ENCODE data around the gene WAC.

Gene WAC

GRCh38 chr10:28578454-28578853 lies 45.5 kb downstream of the WAC start:
- ChIA-PET POLR2A (no interaction called here), CTCF (no interaction called here)
- no peak overlapping the region for H3K4me3 ChIP-seq (ENCODE audit: low read depth, low read length)
- TF ChIP-seq CTCF (IDR thresholded peaks at IDR 0.05; ENCODE audit: insufficient read depth, low read length, missing control alignments), result no peak
- no peak for DNase-seq (ENCODE audit: low read depth, low spot score)

GRCh38 chr10:28580825-28581224 lies 47.9 kb downstream of the WAC start:
- no peak for DNase-seq (ENCODE audit: low read depth, low spot score)
- TF ChIP-seq CTCF (IDR thresholded peaks at IDR 0.05; ENCODE audit: insufficient read depth, low read length, missing control alignments), result no peak
- ChIA-PET POLR2A (no interaction called here), CTCF (interaction anchor here (1.2 kb wide), 1 partner anchor 9 kb away, joined by 3 read pairs; no protein-coding TSS in a partner anchor)
- H3K4me3 ChIP-seq (ENCODE audit: low read depth, low read length), result no peak overlapping the region

GRCh38 chr10:28581916-28582315 lies 49.0 kb downstream of the WAC start:
- no peak for DNase-seq (ENCODE audit: low read depth, low spot score)
- ChIA-PET CTCF (interaction anchor here (1.2 kb wide), 1 partner anchor 8 kb away, joined by 3 read pairs; no protein-coding TSS in a partner anchor), POLR2A (no interaction called here)
- no peak overlapping the region for H3K4me3 ChIP-seq (ENCODE audit: low read depth, low read length)
- TF ChIP-seq CTCF (IDR thresholded peaks at IDR 0.05; ENCODE audit: insufficient read depth, low read length, missing control alignments), result no peak

- ChIA-PET CTCF (no interaction called here), POLR2A (no interaction called here)
- TF ChIP-seq CTCF (IDR thresholded peaks at IDR 0.05; ENCODE audit: insufficient read depth, low read length, missing control alignments), result no peak
- H3K4me3 ChIP-seq (ENCODE audit: low read depth, low read length), result no peak overlapping the region
- DNase-seq (ENCODE audit: low read depth, low spot score), result no peak
Measured at GRCh38 chr10:28585076-28585475, 52.2 kb downstream of the WAC start.

GRCh38 chr10:28586176-28586575 lies 53.3 kb downstream of the WAC start:
- no peak for TF ChIP-seq CTCF (IDR thresholded peaks at IDR 0.05; ENCODE audit: insufficient read depth, low read length, missing control alignments)
- no peak for DNase-seq (ENCODE audit: low read depth, low spot score)
- H3K4me3 ChIP-seq (ENCODE audit: low read depth, low read length), result no peak overlapping the region
- POLR2A ChIA-PET, result no interaction called here
- CTCF ChIA-PET, result no interaction called here

GRCh38 chr10:28587270-28587969 lies 54.5 kb downstream of the WAC start:
- H3K4me3 ChIP-seq (ENCODE audit: low read depth, low read length), result no peak overlapping the region
- ChIA-PET CTCF (interaction anchor here (0.6 to 1.3 kb wide), 2 partner anchors 49 to 753 kb away, joined by 3 to 4 read pairs; no protein-coding TSS in a partner anchor), POLR2A (interaction anchor here (0.7 kb wide), 1 partner anchor 23 kb away, joined by 3 read pairs; no protein-coding TSS in a partner anchor)
- no peak for DNase-seq (ENCODE audit: low read depth, low spot score)
- no peak for TF ChIP-seq CTCF (IDR thresholded peaks at IDR 0.05; ENCODE audit: insufficient read depth, low read length, missing control alignments)

Data from AG04449 (cell line).